ENCODE data around the gene WNT10A. TPM values are rescaled to one million over a fixed set of nuclear protein-coding genes. Genes with fewer than 3 reads are reported as not detected.

WNT10A gene
- total RNA-seq, 6 experiments from 2014 or later: 0.31 TPM; not detected in 5

- peaks cover 0 to 40% of the 10 kb centered on the region in 2 donors for H3K27me3 ChIP-seq
- intact Hi-C loops (cut with DNase I): no loop called here
Observed at GRCh38 chr2:218894880-218895157, 14.2 kb downstream of the WNT10A start.

GRCh38 chr2:218895326-218895725 is 14.7 kb downstream of the WNT10A start:
- intact Hi-C loops (cut with DNase I): no loop called here
- Histone ChIP-seq H3K27me3 (peaks cover 0 to 42% of the 10 kb centered on the region in 2 donors), H3K4me3 (no peak overlapping the region), H3K36me3 (no peaks in the 10 kb centered on the region), H3K4me1 (peaks cover 0 to 12% (median 0%) of the 10 kb centered on the region in 4 donors), H3K27ac (no peak overlapping the region), H3K9me3 (no peaks in the 10 kb centered on the region)
- ATAC-seq (no peak), DNase-seq (no peak)
- 29% methylated on average over 3 of the region's 3 CpGs for WGBS (ENCODE audit: insufficient coverage, low coverage, low lambda C conversion rate, missing lambda C conversion rate)
- TF ChIP-seq CTCF (IDR thresholded peaks at IDR 0.05) (no peak), POLR2A (IDR thresholded peaks at IDR 0.05) (no peak)

More at GRCh38 chr2:218894880-218895157, 14.2 kb downstream of the WNT10A start:
- 30% methylated on average over 3 of the region's 4 CpGs for WGBS (ENCODE audit: insufficient coverage, low coverage, low lambda C conversion rate, missing lambda C conversion rate)
- Histone ChIP-seq H3K4me3 (no peak overlapping the region), H3K4me1 (peaks cover 0 to 12% (median 0%) of the 10 kb centered on the region in 4 donors), H3K36me3 (no peaks in the 10 kb centered on the region), H3K27ac (no peak overlapping the region), H3K9me3 (no peaks in the 10 kb centered on the region)
- no peak for DNase-seq
- TF ChIP-seq POLR2A (IDR thresholded peaks at IDR 0.05) (no peak), CTCF (IDR thresholded peaks at IDR 0.05) (no peak)
- no peak for ATAC-seq

- H3K4me1 ChIP-seq: peaks cover 0 to 12% (median 0%) of the 10 kb centered on the region in 4 donors
- ATAC-seq: peak in 1 of 4 donors; percentile 10
- no peaks in the 10 kb centered on the region for H3K36me3 ChIP-seq
- WGBS (ENCODE audit: insufficient coverage, low coverage, low lambda C conversion rate, missing lambda C conversion rate): 25% methylated on average over 5 of the region's 8 CpGs
- DNase-seq: no peak
- TF ChIP-seq CTCF (IDR thresholded peaks at IDR 0.05): no peak
- TF ChIP-seq POLR2A (IDR thresholded peaks at IDR 0.05): no peak
- H3K27ac ChIP-seq: no peak overlapping the region
- H3K9me3 ChIP-seq: no peaks in the 10 kb centered on the region
- peaks cover 0 to 46% of the 10 kb centered on the region in 2 donors for H3K27me3 ChIP-seq
- H3K4me3 ChIP-seq: no peak overlapping the region
- intact Hi-C loops (cut with DNase I): no loop called here
Observed at GRCh38 chr2:218895759-218896500, 15.3 kb downstream of the WNT10A start.

GRCh38 chr2:218896501-218897393 is 16.1 kb downstream of the WNT10A start:
- H3K4me1 ChIP-seq: peaks cover 0 to 12% (median 0%) of the 10 kb centered on the region in 4 donors
- no peak overlapping the region for H3K27ac ChIP-seq
- intact Hi-C loops (cut with DNase I): no loop called here
- peaks cover 0 to 46% of the 10 kb centered on the region in 2 donors for H3K27me3 ChIP-seq
- H3K4me3 ChIP-seq: no peak overlapping the region
- ATAC-seq (peak in 2 of 4 donors; percentile 21 to 25), DNase-seq (no peak)
- no peaks in the 10 kb centered on the region for H3K36me3 ChIP-seq
- TF ChIP-seq CTCF (IDR thresholded peaks at IDR 0.05) (no peak), POLR2A (IDR thresholded peaks at IDR 0.05) (no peak)
- no peaks in the 10 kb centered on the region for H3K9me3 ChIP-seq
- WGBS (ENCODE audit: insufficient coverage, low coverage, low lambda C conversion rate, missing lambda C conversion rate): 3% methylated on average over 19 of the region's 40 CpGs
